ENCODE results near the gene LHFPL2. TPM values are rescaled to one million over a fixed set of nuclear protein-coding genes. Genes with fewer than 3 reads are reported as not detected.

LHFPL2 gene
- total and polyA plus RNA-seq, 9 donors = 20.3 to 45.1 (median 27.9) TPM

- no peak overlapping the region for H3K27ac ChIP-seq
- H3K9me3 ChIP-seq = no peaks in the 10 kb centered on the region
- 93 to 97% (median 94%) methylated on average over 12 of the region's 12 CpGs for WGBS, 3 donors
- H3K27me3 ChIP-seq = no peaks in the 10 kb centered on the region
- intact Hi-C loops (cut with DNase I) = no loop called here
- no peaks in the 10 kb centered on the region for H3K36me3 ChIP-seq
- H3K4me3 ChIP-seq = no peak overlapping the region
- no peaks in the 10 kb centered on the region for H3K4me1 ChIP-seq (ENCODE audit: insufficient read depth)
- no peak for TF ChIP-seq POLR2A (IDR thresholded peaks at IDR 0.05)
- TF ChIP-seq, protein P1, sequence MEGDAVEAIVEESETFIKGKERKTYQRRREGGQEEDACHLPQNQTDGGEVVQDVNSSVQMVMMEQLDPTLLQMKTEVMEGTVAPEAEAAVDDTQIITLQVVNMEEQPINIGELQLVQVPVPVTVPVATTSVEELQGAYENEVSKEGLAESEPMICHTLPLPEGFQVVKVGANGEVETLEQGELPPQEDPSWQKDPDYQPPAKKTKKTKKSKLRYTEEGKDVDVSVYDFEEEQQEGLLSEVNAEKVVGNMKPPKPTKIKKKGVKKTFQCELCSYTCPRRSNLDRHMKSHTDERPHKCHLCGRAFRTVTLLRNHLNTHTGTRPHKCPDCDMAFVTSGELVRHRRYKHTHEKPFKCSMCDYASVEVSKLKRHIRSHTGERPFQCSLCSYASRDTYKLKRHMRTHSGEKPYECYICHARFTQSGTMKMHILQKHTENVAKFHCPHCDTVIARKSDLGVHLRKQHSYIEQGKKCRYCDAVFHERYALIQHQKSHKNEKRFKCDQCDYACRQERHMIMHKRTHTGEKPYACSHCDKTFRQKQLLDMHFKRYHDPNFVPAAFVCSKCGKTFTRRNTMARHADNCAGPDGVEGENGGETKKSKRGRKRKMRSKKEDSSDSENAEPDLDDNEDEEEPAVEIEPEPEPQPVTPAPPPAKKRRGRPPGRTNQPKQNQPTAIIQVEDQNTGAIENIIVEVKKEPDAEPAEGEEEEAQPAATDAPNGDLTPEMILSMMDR (IDR thresholded peaks at IDR 0.05) = no peak
- no peak for TF ChIP-seq EP300 (IDR thresholded peaks at IDR 0.05)
- DNase-seq = no peak
Observed at GRCh38 chr5:78561261-78561660, 87.3 kb downstream of the LHFPL2 start.

DNA sequence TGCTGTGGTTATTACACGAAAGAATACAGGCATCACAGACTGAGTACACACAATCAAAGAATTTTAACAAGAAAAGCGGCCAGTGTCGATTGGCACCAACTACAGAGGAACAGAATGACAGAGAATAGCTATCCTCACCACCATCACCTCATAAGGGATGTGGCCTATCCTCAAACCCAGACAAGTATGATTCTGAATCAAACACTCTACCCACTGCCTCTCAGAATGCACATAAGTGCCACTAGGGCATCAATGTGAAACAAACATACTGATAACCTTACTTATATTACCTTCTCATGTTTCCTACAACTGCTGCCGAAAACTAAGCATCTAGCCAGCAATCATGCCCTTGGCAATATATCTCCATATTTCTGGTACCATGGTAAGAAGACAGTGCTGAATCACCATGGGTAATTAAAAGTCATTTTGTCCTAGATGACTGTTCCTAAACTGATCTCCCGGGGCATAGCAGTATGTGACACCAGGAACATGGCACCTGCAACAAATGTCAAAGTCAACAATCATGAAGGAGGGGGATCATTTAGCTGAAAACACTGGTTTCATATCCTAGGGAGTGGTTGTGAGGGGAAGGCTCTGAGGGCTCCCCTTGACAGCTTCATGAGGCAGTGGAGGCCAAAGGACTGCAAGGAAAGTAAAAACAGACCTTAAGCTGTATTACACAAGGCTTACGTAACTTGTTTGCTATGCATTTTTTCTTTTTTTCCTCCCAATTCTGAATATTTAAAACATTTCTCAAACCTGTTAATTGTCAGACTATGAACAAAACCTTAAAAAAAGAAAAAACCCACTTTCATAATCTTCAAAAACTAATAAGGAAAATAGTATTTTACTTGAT is 88.3 kb downstream of the LHFPL2 start:
- 95 to 98% (median 97%) methylated on average over 6 of the region's 6 CpGs for WGBS, 3 donors
- TF ChIP-seq, protein P1 (IDR thresholded peaks at IDR 0.05) = no peak
- TF ChIP-seq EP300 (IDR thresholded peaks at IDR 0.05) (no peak), POLR2A (IDR thresholded peaks at IDR 0.05) (no peak)
- no peaks in the 10 kb centered on the region for H3K27me3 ChIP-seq
- no peaks in the 10 kb centered on the region for H3K36me3 ChIP-seq
- H3K4me3 ChIP-seq = no peak overlapping the region
- H3K27ac ChIP-seq = no peak overlapping the region
- no peaks in the 10 kb centered on the region for H3K4me1 ChIP-seq (ENCODE audit: insufficient read depth)
- DNase-seq = no peak
- H3K9me3 ChIP-seq = no peaks in the 10 kb centered on the region
- intact Hi-C loops (cut with DNase I) = no loop called here

DNA sequence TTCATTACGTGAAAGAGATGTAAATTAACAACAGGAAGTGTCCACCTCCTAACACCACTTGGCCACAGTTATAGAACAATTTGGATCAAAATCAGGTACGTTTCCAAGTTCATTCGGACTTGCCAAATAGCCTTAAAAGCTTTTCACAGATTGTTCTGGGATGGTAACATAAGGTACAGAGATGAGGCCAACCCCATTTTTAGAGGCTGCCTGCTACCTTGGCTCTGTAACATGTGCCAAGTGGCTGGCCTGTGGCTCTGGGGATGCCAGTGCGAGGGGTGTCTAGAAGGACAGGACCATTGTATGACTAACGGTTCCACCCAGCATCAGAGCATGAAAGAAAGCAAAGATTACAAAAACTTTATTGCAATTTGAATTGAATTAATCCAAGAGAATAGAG is 91.0 kb downstream of the LHFPL2 start:
- DNase-seq = no peak
- TF ChIP-seq EP300 (IDR thresholded peaks at IDR 0.05) (no peak), POLR2A (IDR thresholded peaks at IDR 0.05) (no peak)
- TF ChIP-seq, protein P1 (IDR thresholded peaks at IDR 0.05) = no peak
- Histone ChIP-seq H3K9me3 (no peaks in the 10 kb centered on the region), H3K27me3 (no peaks in the 10 kb centered on the region), H3K27ac (no peak overlapping the region), H3K4me1 (ENCODE audit: insufficient read depth) (no peaks in the 10 kb centered on the region), H3K4me3 (no peak overlapping the region), H3K36me3 (no peaks in the 10 kb centered on the region)
- 56 to 79% (median 71%) methylated on average over 5 of the region's 5 CpGs for WGBS, 3 donors
- intact Hi-C loops (cut with DNase I) = no loop called here

- Histone ChIP-seq H3K9me3 (no peaks in the 10 kb centered on the region), H3K4me3 (no peak overlapping the region), H3K4me1 (ENCODE audit: insufficient read depth) (no peaks in the 10 kb centered on the region), H3K36me3 (no peaks in the 10 kb centered on the region), H3K27me3 (no peaks in the 10 kb centered on the region), H3K27ac (no peak overlapping the region)
- DNase-seq = no peak
- 74 to 88% (median 81%) methylated on average over 1 of the region's 1 CpG for WGBS, 3 donors
- TF ChIP-seq EP300 (IDR thresholded peaks at IDR 0.05) (no peak), POLR2A (IDR thresholded peaks at IDR 0.05) (no peak)
- TF ChIP-seq, protein P1 (IDR thresholded peaks at IDR 0.05) = no peak
- intact Hi-C loops (cut with DNase I) = no loop called here
Observed at GRCh38 chr5:78555870-78556269, 92.7 kb downstream of the LHFPL2 start.
